Neural progenitor cell (in vitro differentiated cells): ENCODE measurements around the gene MAFB. TPM values are rescaled to one million over a fixed set of nuclear protein-coding genes. Genes with fewer than 3 reads are reported as not detected.
A peak's percentile ranks its signal among the peaks of the same experiment; 100 is the strongest.

Source experiments
- DNase-seq: peaks from one replicate; pipeline ENCODE4 v3.0.0-alpha.2; 2016; ENCODE audit warnings: low spot score
- H2AFZ ChIP-seq: fragments of 200-600 bp; sonication (generic); replicated peaks from 2 replicates; pipeline ENCODE4 v1.6.1; 2016; ENCODE audit warnings: antibody characterized with exemption
- H3F3A ChIP-seq: fragments of 200-600 bp; sonication (generic); 2 replicates; pipeline ENCODE4 v1.6.1; 2016; ENCODE audit warnings: antibody characterized with exemption, low read depth
- H3K27ac ChIP-seq: fragments of 200-600 bp; sonication (generic); 2 replicates; pipeline ENCODE4 v1.5.1; 2016; ENCODE audit warnings: mild to moderate bottlenecking
- H3K27me3 ChIP-seq: fragments of 200-600 bp; sonication (generic); 2 replicates; pipeline ENCODE4 v1.6.1; 2016; ENCODE audit warnings: mild to moderate bottlenecking, moderate library complexity
- H3K36me3 ChIP-seq: fragments of 200-600 bp; sonication (generic); 2 replicates; pipeline ENCODE4 v1.5.1; 2016
- H3K4me1 ChIP-seq: fragments of 200-600 bp; sonication (generic); 2 replicates; pipeline ENCODE4 v1.6.1; 2016; ENCODE audit warnings: mixed run types
- H3K4me2 ChIP-seq: fragments of 200-600 bp; sonication (generic); 2 replicates; pipeline ENCODE4 v1.6.1; 2016
- H3K4me3 ChIP-seq: fragments of 200-600 bp; sonication (generic); 2 replicates; pipeline ENCODE4 v1.5.1; 2016
- H3K79me2 ChIP-seq: fragments of 200-600 bp; sonication (generic); 2 replicates; pipeline ENCODE4 v1.6.1; 2016; ENCODE audit warnings: low read depth
- H3K9ac ChIP-seq: fragments of 200-600 bp; sonication (generic); 2 replicates; pipeline ENCODE4 v1.6.1; 2016
- H3K9me3 ChIP-seq: fragments of 200-600 bp; sonication (generic); 2 replicates; pipeline ENCODE4 v1.5.1; 2016; ENCODE audit warnings: low read depth
- H4K20me1 ChIP-seq: fragments of 200-600 bp; sonication (generic); 2 replicates; pipeline ENCODE4 v1.6.1; 2016; ENCODE audit warnings: low read depth
- H3K27ac Mint-ChIP-seq: 3 replicates; pipeline ENCODE4 v1.8.0; 2021; ENCODE audit warnings: mixed read lengths
- H3K27me3 Mint-ChIP-seq: 2 replicates; pipeline ENCODE4 v1.8.0; 2022; ENCODE audit warnings: low read depth, mild to moderate bottlenecking, inconsistent platforms, moderate library complexity, mixed read lengths; ENCODE audit not compliant: insufficient read depth
- H3K36me3 Mint-ChIP-seq: 3 replicates; pipeline ENCODE4 v1.8.0; 2021; ENCODE audit warnings: mixed read lengths
- H3K4me1 Mint-ChIP-seq: 3 replicates; pipeline ENCODE4 v1.8.0; 2021; ENCODE audit warnings: mixed read lengths
- H3K4me3 Mint-ChIP-seq: 3 replicates; pipeline ENCODE4 v1.8.0; 2021; ENCODE audit warnings: mild to moderate bottlenecking, moderate library complexity, mixed read lengths
- H3K9me3 Mint-ChIP-seq: 3 replicates; pipeline ENCODE4 v1.8.0; 2020; ENCODE audit warnings: mixed read lengths
- EZH2 ChIP-seq: fragments of 200-600 bp; sonication (generic); IDR thresholded peaks from 2 replicates; pipeline ENCODE4 v1.6.1; 2017; ENCODE audit warnings: antibody characterized with exemption, mild to moderate bottlenecking, moderate library complexity
- EZH2phosphoT487 ChIP-seq: fragments of 200-600 bp; sonication (generic); IDR thresholded peaks from 2 replicates; pipeline ENCODE4 v1.6.1; 2017; ENCODE audit warnings: antibody characterized with exemption
- total RNA-seq: library from RNA; depleted of rRNA; stranded (reverse); fragments of >200 nt; gene quantifications from 2 replicates; pipeline ENCODE4 v1.2.3, GENCODE V29; 2015; ENCODE audit warnings: low replicate concordance
- TF ChIP-seq, protein P1 (sequence below): fragments of 200-600 bp; sonication (generic); IDR thresholded peaks from 2 replicates; pipeline ENCODE4 v1.5.1; 2017; ENCODE audit warnings: antibody characterized with exemption, mild to moderate bottlenecking

MAFB gene
- total RNA-seq, 1 donor from 2014 or later = 0.64 TPM

DNA sequence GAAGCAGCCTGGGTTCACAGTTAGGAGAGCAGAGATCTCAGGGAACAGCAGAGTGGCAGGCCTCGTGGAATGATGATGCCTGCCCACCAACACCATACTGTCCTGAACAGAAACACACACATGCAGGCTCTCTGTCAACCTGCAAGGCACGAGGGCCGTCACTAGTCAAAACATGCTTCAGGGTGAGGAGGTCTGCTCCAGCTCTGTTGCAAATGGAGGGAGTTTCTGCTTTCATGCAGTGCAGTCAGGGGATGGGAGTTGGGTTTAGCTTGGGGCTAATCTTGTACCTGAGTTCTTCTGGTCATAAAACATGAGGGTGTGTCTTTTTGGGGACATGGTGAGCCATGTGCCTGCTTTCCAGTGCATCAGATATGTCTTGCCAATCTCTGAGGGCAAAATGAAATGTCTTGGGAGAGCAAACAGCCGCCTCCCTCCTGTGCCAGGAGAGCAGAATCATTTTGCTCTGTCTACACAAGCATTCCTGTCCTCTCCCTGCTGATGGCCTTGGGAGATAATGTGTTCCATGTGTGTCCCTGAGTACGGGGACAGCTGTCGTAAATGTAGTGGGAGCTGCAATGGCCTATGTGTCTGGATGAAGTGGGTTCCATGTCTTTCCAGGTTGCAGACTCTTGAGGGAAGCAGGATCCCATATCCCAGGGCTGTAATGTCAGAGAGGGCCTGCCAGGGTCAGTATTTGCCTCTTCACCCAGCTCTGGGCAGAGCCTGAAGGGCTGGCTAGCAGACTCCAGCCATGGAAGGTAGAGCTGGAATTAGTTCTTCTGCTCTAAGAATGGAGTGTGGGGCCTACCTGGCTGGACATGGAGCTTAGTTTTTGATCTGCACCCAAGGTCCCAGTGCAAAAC is 40.6 kb downstream of the MAFB start:
- TF ChIP-seq EZH2phosphoT487 (no peak), EZH2 (no peak)
- TF ChIP-seq, protein P1, sequence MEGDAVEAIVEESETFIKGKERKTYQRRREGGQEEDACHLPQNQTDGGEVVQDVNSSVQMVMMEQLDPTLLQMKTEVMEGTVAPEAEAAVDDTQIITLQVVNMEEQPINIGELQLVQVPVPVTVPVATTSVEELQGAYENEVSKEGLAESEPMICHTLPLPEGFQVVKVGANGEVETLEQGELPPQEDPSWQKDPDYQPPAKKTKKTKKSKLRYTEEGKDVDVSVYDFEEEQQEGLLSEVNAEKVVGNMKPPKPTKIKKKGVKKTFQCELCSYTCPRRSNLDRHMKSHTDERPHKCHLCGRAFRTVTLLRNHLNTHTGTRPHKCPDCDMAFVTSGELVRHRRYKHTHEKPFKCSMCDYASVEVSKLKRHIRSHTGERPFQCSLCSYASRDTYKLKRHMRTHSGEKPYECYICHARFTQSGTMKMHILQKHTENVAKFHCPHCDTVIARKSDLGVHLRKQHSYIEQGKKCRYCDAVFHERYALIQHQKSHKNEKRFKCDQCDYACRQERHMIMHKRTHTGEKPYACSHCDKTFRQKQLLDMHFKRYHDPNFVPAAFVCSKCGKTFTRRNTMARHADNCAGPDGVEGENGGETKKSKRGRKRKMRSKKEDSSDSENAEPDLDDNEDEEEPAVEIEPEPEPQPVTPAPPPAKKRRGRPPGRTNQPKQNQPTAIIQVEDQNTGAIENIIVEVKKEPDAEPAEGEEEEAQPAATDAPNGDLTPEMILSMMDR = no peak
- Histone ChIP-seq H4K20me1 (no peaks in the 10 kb centered on the region), H3K9me3 (no peaks in the 10 kb centered on the region), H3K36me3 (no peaks in the 10 kb centered on the region), H3K9ac (no peak overlapping the region), H3K4me1 (peaks cover 11% of the 10 kb centered on the region), H3F3A (peaks cover 3% of the 10 kb centered on the region), H3K4me2 (no peak overlapping the region), H3K27ac (no peak overlapping the region), H2AFZ (no peak overlapping the region), H3K4me3 (no peak overlapping the region), H3K79me2 (no peaks in the 10 kb centered on the region), H3K27me3 (no peaks in the 10 kb centered on the region)
- H3K4me3 Mint-ChIP-seq = no peak overlapping the region
- no peaks in the 10 kb centered on the region for H3K9me3 Mint-ChIP-seq
- H3K4me1 Mint-ChIP-seq = peaks cover 17% of the 10 kb centered on the region
- no peak for DNase-seq
- peaks cover 5% of the 10 kb centered on the region for H3K27me3 Mint-ChIP-seq
- no peak overlapping the region for H3K27ac Mint-ChIP-seq
- no peaks in the 10 kb centered on the region for H3K36me3 Mint-ChIP-seq

DNA sequence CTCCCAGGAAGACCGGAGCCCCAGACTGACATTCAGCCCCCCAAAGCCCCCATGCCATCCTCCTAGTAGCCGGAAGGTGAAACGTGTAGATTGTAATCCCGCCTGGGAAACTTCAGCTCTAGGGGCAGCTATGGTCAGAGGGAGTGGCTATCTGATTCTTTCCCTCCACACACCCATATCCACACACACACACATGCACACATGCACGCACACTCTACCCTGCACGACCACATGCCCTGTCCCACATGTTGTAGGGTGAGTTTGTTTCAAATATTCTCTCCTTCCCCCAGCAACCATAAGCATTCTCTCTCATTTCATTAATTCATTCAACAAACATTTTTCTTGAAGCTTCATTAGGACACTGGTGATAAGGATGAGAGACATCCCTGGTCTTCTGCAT is 42.2 kb downstream of the MAFB start:
- no peak overlapping the region for H3K9ac ChIP-seq
- peaks cover 3% of the 10 kb centered on the region for H3F3A ChIP-seq
- H4K20me1 ChIP-seq = no peaks in the 10 kb centered on the region
- TF ChIP-seq, protein P1 = no peak
- TF ChIP-seq EZH2 (no peak), EZH2phosphoT487 (no peak)
- H3K79me2 ChIP-seq = no peaks in the 10 kb centered on the region
- H3K27ac ChIP-seq = no peak overlapping the region
- peaks cover 8% of the 10 kb centered on the region for H3K27me3 Mint-ChIP-seq
- no peaks in the 10 kb centered on the region for H3K9me3 Mint-ChIP-seq
- H3K4me1 Mint-ChIP-seq = peaks cover 17% of the 10 kb centered on the region
- H3K4me3 ChIP-seq = no peak overlapping the region
- no peak overlapping the region for H3K27ac Mint-ChIP-seq
- no peak overlapping the region for H3K4me2 ChIP-seq
- H2AFZ ChIP-seq = no peak overlapping the region
- no peaks in the 10 kb centered on the region for H3K36me3 ChIP-seq
- no peaks in the 10 kb centered on the region for H3K36me3 Mint-ChIP-seq
- no peak overlapping the region for H3K4me3 Mint-ChIP-seq
- peaks cover 11% of the 10 kb centered on the region for H3K4me1 ChIP-seq
- no peak for DNase-seq
- no peaks in the 10 kb centered on the region for H3K27me3 ChIP-seq
- no peaks in the 10 kb centered on the region for H3K9me3 ChIP-seq

DNA sequence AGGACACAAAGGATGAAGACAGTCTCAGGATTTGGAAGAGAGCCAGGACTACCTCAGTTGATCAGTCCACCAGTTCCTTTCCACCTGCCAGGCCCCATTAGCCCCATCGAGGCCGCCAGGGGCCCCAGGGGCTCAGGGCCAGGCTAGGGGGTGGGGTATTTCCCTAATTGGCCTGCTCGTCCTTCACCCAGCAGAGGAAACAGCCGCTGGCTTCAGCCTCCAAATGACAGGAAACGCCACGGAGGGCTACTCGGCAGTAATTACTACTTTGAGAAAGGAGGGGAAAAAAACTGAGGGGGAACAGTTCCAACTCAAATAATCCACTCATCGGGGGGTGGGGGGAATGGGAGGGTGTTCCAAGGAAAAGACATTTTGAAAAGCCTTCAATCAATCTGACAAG is 42.7 kb downstream of the MAFB start:
- TF ChIP-seq EZH2 (no peak), EZH2phosphoT487 (no peak)
- TF ChIP-seq, protein P1 = no peak
- no peak overlapping the region for H3K27ac ChIP-seq
- peak overlapping the region; percentile 38 for H3K4me2 ChIP-seq
- H3K27me3 ChIP-seq = no peaks in the 10 kb centered on the region
- H3K4me1 ChIP-seq = peaks cover 11% of the 10 kb centered on the region
- no peak overlapping the region for H3K9ac ChIP-seq
- Mint-ChIP-seq H3K36me3 (no peaks in the 10 kb centered on the region), H3K27ac (no peak overlapping the region), H3K9me3 (no peaks in the 10 kb centered on the region), H3K27me3 (peaks cover 11% of the 10 kb centered on the region), H3K4me1 (peaks cover 17% of the 10 kb centered on the region), H3K4me3 (no peak overlapping the region)
- H2AFZ ChIP-seq = no peak overlapping the region
- peak; percentile 26 for DNase-seq
- H3K36me3 ChIP-seq = no peaks in the 10 kb centered on the region
- no peaks in the 10 kb centered on the region for H3K79me2 ChIP-seq
- no peaks in the 10 kb centered on the region for H3K9me3 ChIP-seq
- H3F3A ChIP-seq = peaks cover 3% of the 10 kb centered on the region
- H3K4me3 ChIP-seq = no peak overlapping the region
- H4K20me1 ChIP-seq = no peaks in the 10 kb centered on the region
